Stimulated activated naive CD8-positive, alpha-beta T cell treated with anti-CD3 and anti-CD28 coated beads, Interleukin-15, Interleukin-2, amounts not matched to agents 100 ng/mL and 50 ng/mL, for 24 hours (primary cell): Measurements from ENCODE around the gene MPV17.
"Not testable (repeated sequence)": the region's sequence is repeated elsewhere in the genome, so short reads cannot be mapped to it uniquely, and the experiment has no call there.

Experiments used
- H3K27ac Mint-ChIP-seq: one replicate; pipeline ENCODE4 v1.8.0; 2021; ENCODE audit warnings: mild to moderate bottlenecking, mixed read lengths
- H3K27me3 Mint-ChIP-seq: one replicate; pipeline ENCODE4 v1.8.0; 2021; ENCODE audit warnings: mixed read lengths
- H3K36me3 Mint-ChIP-seq: one replicate; pipeline ENCODE4 v1.8.0; 2021; ENCODE audit warnings: low read depth, mixed read lengths
- H3K4me1 Mint-ChIP-seq: one replicate; pipeline ENCODE4 v1.8.0; 2021; ENCODE audit warnings: low read depth, mixed read lengths
- H3K4me3 Mint-ChIP-seq: one replicate; pipeline ENCODE4 v1.8.0; 2021; ENCODE audit warnings: mild to moderate bottlenecking, mixed read lengths
- H3K9me3 Mint-ChIP-seq: one replicate; pipeline ENCODE4 v1.8.0; 2021; ENCODE audit warnings: mixed read lengths

Gene MPV17

GRCh38 chr2:27270131-27270530 is 52.8 kb downstream of the MPV17 start:
- Mint-ChIP-seq H3K4me3 (no peak overlapping the region), H3K36me3 (no peaks in the 10 kb centered on the region), H3K4me1 (peaks cover 5% of the 10 kb centered on the region), H3K9me3 (no peaks in the 10 kb centered on the region), H3K27ac (no peak overlapping the region), H3K27me3 (peaks cover 4% of the 10 kb centered on the region)

- H3K36me3 Mint-ChIP-seq, H3K4me3 Mint-ChIP-seq, H3K9me3 Mint-ChIP-seq, H3K27ac Mint-ChIP-seq: not testable (repeated sequence)
- H3K4me1 Mint-ChIP-seq, result peaks cover 16% of the 10 kb centered on the region
- peaks cover 15% of the 10 kb centered on the region for H3K27me3 Mint-ChIP-seq
Observed at GRCh38 chr2:27268296-27268695, 54.6 kb downstream of the MPV17 start.

- no peaks in the 10 kb centered on the region for H3K9me3 Mint-ChIP-seq
- no peaks in the 10 kb centered on the region for H3K36me3 Mint-ChIP-seq
- H3K4me3 Mint-ChIP-seq, result peak overlapping the region; percentile 47
- H3K4me1 Mint-ChIP-seq, result peaks cover 29% of the 10 kb centered on the region
- H3K27me3 Mint-ChIP-seq, result peaks cover 33% of the 10 kb centered on the region
- no peak overlapping the region for H3K27ac Mint-ChIP-seq
Observed at GRCh38 chr2:27265536-27265870, 57.4 kb downstream of the MPV17 start.

- H3K27ac Mint-ChIP-seq, result no peak overlapping the region
- H3K27me3 Mint-ChIP-seq, result peaks cover 38% of the 10 kb centered on the region
- H3K36me3 Mint-ChIP-seq, result no peaks in the 10 kb centered on the region
- H3K4me1 Mint-ChIP-seq, result peaks cover 29% of the 10 kb centered on the region
- no peaks in the 10 kb centered on the region for H3K9me3 Mint-ChIP-seq
- H3K4me3 Mint-ChIP-seq, result peak overlapping the region; percentile 66
Observed at GRCh38 chr2:27264753-27265535, 58.0 kb downstream of the MPV17 start.

- no peaks in the 10 kb centered on the region for H3K9me3 Mint-ChIP-seq
- peak overlapping the region; percentile 63 for H3K27ac Mint-ChIP-seq
- H3K4me1 Mint-ChIP-seq, result peaks cover 29% of the 10 kb centered on the region
- peaks cover 38% of the 10 kb centered on the region for H3K27me3 Mint-ChIP-seq
- H3K4me3 Mint-ChIP-seq, result peak overlapping the region; percentile 85
- no peaks in the 10 kb centered on the region for H3K36me3 Mint-ChIP-seq
Observed at GRCh38 chr2:27264253-27264752, 58.6 kb downstream of the MPV17 start.

- Mint-ChIP-seq H3K4me1 (peaks cover 29% of the 10 kb centered on the region), H3K9me3 (no peaks in the 10 kb centered on the region), H3K27me3 (peaks cover 43% of the 10 kb centered on the region), H3K27ac (peak overlapping the region; percentile 80), H3K4me3 (peak overlapping the region; percentile 85), H3K36me3 (no peaks in the 10 kb centered on the region)
Observed at GRCh38 chr2:27263287-27264252, 59.3 kb downstream of the MPV17 start.

GRCh38 chr2:27262379-27263286 is 60.3 kb downstream of the MPV17 start, which contains the start of gene SLC30A3:
TSS of gene SLC30A3 (minus strand) at chr2:27263047. CDS start at chr2:27262906, 141 bp downstream.
- Mint-ChIP-seq H3K27me3 (peaks cover 51% of the 10 kb centered on the region), H3K27ac (peak within 1 kb of the TSS; percentile 80), H3K4me1 (peaks cover 29% of the 10 kb centered on the region), H3K9me3 (no peaks in the 10 kb centered on the region), H3K36me3 (no peaks in the 10 kb centered on the region), H3K4me3 (peak within 1 kb of the TSS; percentile 85)

GRCh38 chr2:27261926-27262298 is 61.0 kb downstream of the MPV17 start:
- Mint-ChIP-seq H3K27ac (no peak overlapping the region), H3K4me3 (peak overlapping the region; percentile 47), H3K36me3 (no peaks in the 10 kb centered on the region), H3K9me3 (no peaks in the 10 kb centered on the region), H3K4me1 (peaks cover 29% of the 10 kb centered on the region), H3K27me3 (peaks cover 56% of the 10 kb centered on the region)

GRCh38 chr2:27261241-27261925 is 61.5 kb downstream of the MPV17 start:
- Mint-ChIP-seq H3K4me1 (peaks cover 29% of the 10 kb centered on the region), H3K27me3 (peaks cover 56% of the 10 kb centered on the region), H3K27ac (peak overlapping the region; percentile 39), H3K36me3 (no peaks in the 10 kb centered on the region), H3K9me3 (no peaks in the 10 kb centered on the region), H3K4me3 (peak overlapping the region; percentile 47)
